ENCODE measurements around the gene TSR3. TPM values are rescaled to one million over a fixed set of nuclear protein-coding genes. Genes with fewer than 3 reads are reported as not detected.
A peak's percentile ranks its signal among the peaks of the same experiment; 100 is the strongest.

TSR3 gene
- total RNA-seq, 1 experiment from 2014 or later: 52.7 TPM

GRCh38 chr16:1331712-1332617, 19.7 kb downstream of the TSR3 start:
- RAD21 ChIA-PET (ENCODE audit: low non-redundant PET in 1 of 2, low total read pairs in 2 of 2, uncharacterized antibody in 2 of 2, unreplicated experiment in 2 of 2): no interaction called here
- Histone ChIP-seq H3K9ac (ENCODE audit: low read length) (peak overlapping the region; percentile 2; the same call in 1 of the 2 replicates), H3K27me3 (ENCODE audit: insufficient read depth, low read length) (no peaks in the 10 kb centered on the region), H3K4me3 (replicated peaks in 1 of 2; ENCODE audit: low read depth in 1 of 2, low read length in 2 of 2) (no peak overlapping the region; a peak in 1 of 4 replicates), H3K36me3 (ENCODE audit: control insufficient read depth in 1 of 2, insufficient read depth in 2 of 2, low read length in 2 of 2) (no peaks in the 10 kb centered on the region), H3K9me3 (ENCODE audit: control insufficient read depth in 1 of 2, insufficient read depth in 1 of 2, low read depth in 1 of 2, low read length in 2 of 2) (no peaks in the 10 kb centered on the region; a peak in 1 of 4 replicates), H2AFZ (ENCODE audit: low read depth, low read length, poor library complexity, severe bottlenecking) (no peak overlapping the region), H4K20me1 (ENCODE audit: insufficient read depth) (no peaks in the 10 kb centered on the region), H3K4me1 (ENCODE audit: control insufficient read depth in 1 of 2, insufficient read depth in 2 of 2, low read length in 2 of 2) (peaks cover 15 to 30% of the 10 kb centered on the region in 2 experiments; a peak in 3 of 4 replicates), H3K4me2 (ENCODE audit: low read length) (peak overlapping the region; percentile 55), H3K9me2 (ENCODE audit: insufficient read depth) (no peaks in the 10 kb centered on the region), H3K79me2 (ENCODE audit: insufficient read depth, low read length) (no peaks in the 10 kb centered on the region), H3K27ac (ENCODE audit: low read depth, low read length) (peak overlapping the region; percentile 44; the same call in 1 of the 2 replicates)
- POLR2A ChIA-PET: interaction anchor here (1.0 kb wide), 1 partner anchor 23 kb away, joined by 3 read pairs; no protein-coding TSS in a partner anchor
- no TSS peak for BruUV-seq (replicated peaks)
- ATAC-seq: peak; percentile 44
- intact Hi-C loops (cut with micrococcal nuclease): no loop called here
- CTCF ChIA-PET: interaction anchor here (0.6 to 1.1 kb wide), 3 partner anchors 16 to 48 kb away, joined by 3 to 4 read pairs (median 3); no protein-coding TSS in a partner anchor
- TF ChIP-seq SIN3A (IDR thresholded peaks at IDR 0.05; ENCODE audit: low read depth) (no peak), ATF3 (IDR thresholded peaks at IDR 0.05) (no peak), EZH2 (IDR thresholded peaks at IDR 0.05) (no peak), ZNF274 (IDR thresholded peaks at IDR 0.05; ENCODE audit: low read depth, low read length) (no peak)
- DNase-seq (ENCODE audit: low read depth, low spot score): peak; percentile 33

GRCh38 chr16:1330931-1331711, 20.6 kb downstream of the TSR3 start:
- Histone ChIP-seq H3K79me2 (ENCODE audit: insufficient read depth, low read length) (no peaks in the 10 kb centered on the region), H3K27ac (ENCODE audit: low read depth, low read length) (peak overlapping the region; percentile 44; the same call in 1 of the 2 replicates), H3K9me2 (ENCODE audit: insufficient read depth) (no peaks in the 10 kb centered on the region), H3K4me3 (replicated peaks in 1 of 2; ENCODE audit: low read depth in 1 of 2, low read length in 2 of 2) (no peak overlapping the region; a peak in 1 of 4 replicates), H3K36me3 (ENCODE audit: control insufficient read depth in 1 of 2, insufficient read depth in 2 of 2, low read length in 2 of 2) (no peaks in the 10 kb centered on the region), H2AFZ (ENCODE audit: low read depth, low read length, poor library complexity, severe bottlenecking) (no peak overlapping the region), H3K4me2 (ENCODE audit: low read length) (peak overlapping the region; percentile 55), H4K20me1 (ENCODE audit: insufficient read depth) (no peaks in the 10 kb centered on the region), H3K9me3 (ENCODE audit: control insufficient read depth in 1 of 2, insufficient read depth in 1 of 2, low read depth in 1 of 2, low read length in 2 of 2) (no peaks in the 10 kb centered on the region; a peak in 1 of 4 replicates), H3K27me3 (ENCODE audit: insufficient read depth, low read length) (no peaks in the 10 kb centered on the region), H3K4me1 (ENCODE audit: control insufficient read depth in 1 of 2, insufficient read depth in 2 of 2, low read length in 2 of 2) (peaks cover 15 to 30% of the 10 kb centered on the region in 2 experiments; a peak in 3 of 4 replicates), H3K9ac (ENCODE audit: low read length) (peak overlapping the region; percentile 2; the same call in 1 of the 2 replicates)
- RAD21 ChIA-PET (ENCODE audit: low non-redundant PET in 1 of 2, low total read pairs in 2 of 2, uncharacterized antibody in 2 of 2, unreplicated experiment in 2 of 2): no interaction called here
- no TSS peak for BruUV-seq (replicated peaks)
- ATAC-seq: peak; percentile 3; the same call in 1 of the 2 replicates
- intact Hi-C loops (cut with micrococcal nuclease): no loop called here
- CTCF ChIA-PET: interaction anchor here (0.7 kb wide), 1 partner anchor 49 kb away, joined by 4 read pairs; no protein-coding TSS in a partner anchor
- DNase-seq (ENCODE audit: low read depth, low spot score): no peak
- POLR2A ChIA-PET: interaction anchor here (1.0 kb wide), 1 partner anchor 22 kb away, joined by 3 read pairs; no protein-coding TSS in a partner anchor
- no peak for TF ChIP-seq EZH2 (IDR thresholded peaks at IDR 0.05)
- no peak for TF ChIP-seq EZH2phosphoT487 (IDR thresholded peaks at IDR 0.05; ENCODE audit: borderline replicate concordance)
- TF ChIP-seq RAD21 (IDR thresholded peaks at IDR 0.05; ENCODE audit: low read depth): no peak
- no peak for TF ChIP-seq SIN3A (IDR thresholded peaks at IDR 0.05; ENCODE audit: low read depth)
- TF ChIP-seq ZFX (IDR thresholded peaks at IDR 0.05): no peak
- TF ChIP-seq SP1 (IDR thresholded peaks at IDR 0.05; ENCODE audit: low read depth): no peak
- no peak for TF ChIP-seq SRF (IDR thresholded peaks at IDR 0.05; ENCODE audit: low read depth)
- TF ChIP-seq ZBTB33 (IDR thresholded peaks at IDR 0.05; ENCODE audit: extremely low read depth, insufficient replicate concordance, low read length): no peak
